Amniotic epithelial cell (primary cell): Measurements from ENCODE around the gene RBP4.
A peak's percentile ranks its signal among the peaks of the same experiment; 100 is the strongest.
"Not testable (repeated sequence)": the region's sequence is repeated elsewhere in the genome, so short reads cannot be mapped to it uniquely, and the experiment has no call there.

ENCODE experiments used
- DNase-seq: peaks from one replicate; pipeline ENCODE4 v3.0.0-alpha.2; 2010; ENCODE audit warnings: low read depth

RBP4 gene

DNA sequence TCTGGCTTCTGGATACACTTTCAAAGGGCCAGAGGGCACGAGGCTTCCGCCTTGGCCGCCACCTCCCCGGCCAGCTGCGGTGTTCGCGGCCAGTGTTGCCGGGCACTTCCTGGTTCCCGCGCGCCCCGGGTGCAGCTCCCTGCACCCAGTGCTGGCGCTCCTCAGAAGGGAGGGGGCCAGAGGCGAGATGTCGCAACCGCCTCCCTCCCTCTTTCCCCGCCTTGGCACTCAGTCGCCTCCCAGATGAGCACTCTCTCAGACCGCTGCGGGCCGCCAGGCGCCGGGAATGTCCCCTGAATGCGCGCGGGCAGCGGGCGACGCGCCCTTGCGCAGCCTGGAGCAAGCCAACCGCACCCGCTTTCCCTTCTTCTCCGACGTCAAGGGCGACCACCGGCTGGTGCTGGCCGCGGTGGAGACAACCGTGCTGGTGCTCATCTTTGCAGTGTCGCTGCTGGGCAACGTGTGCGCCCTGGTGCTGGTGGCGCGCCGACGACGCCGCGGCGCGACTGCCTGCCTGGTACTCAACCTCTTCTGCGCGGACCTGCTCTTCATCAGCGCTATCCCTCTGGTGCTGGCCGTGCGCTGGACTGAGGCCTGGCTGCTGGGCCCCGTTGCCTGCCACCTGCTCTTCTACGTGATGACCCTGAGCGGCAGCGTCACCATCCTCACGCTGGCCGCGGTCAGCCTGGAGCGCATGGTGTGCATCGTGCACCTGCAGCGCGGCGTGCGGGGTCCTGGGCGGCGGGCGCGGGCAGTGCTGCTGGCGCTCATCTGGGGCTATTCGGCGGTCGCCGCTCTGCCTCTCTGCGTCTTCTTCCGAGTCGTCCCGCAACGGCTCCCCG is 34.4 kb downstream of the RBP4 start, which contains the start of gene FFAR4:
FFAR4 (plus strand) TSS at position 231 of the 842 bp plus-strand sequence; CDS start at position 287, 56 bp downstream.
- DNase-seq, result no peak

DNA sequence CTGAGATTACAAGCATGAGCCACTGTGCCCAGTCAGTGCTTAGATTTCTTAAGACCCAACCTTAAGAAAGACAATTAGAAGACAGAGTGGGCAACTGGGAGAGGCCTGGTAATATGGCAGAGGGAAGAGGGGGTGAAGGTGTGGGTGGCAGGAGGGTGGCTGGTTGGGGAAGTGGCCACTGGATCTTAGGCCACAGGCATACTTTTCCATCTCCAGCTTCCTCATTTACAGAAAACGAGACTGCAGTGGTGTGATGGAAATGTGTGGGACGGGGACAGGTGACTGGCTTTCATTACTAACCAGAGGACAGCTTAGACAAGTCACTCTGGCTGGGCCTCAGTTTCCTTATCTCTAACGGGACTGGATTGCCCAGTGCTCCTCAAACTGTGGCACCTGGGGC is 35.6 kb downstream of the RBP4 start:
- no peak for DNase-seq

DNA sequence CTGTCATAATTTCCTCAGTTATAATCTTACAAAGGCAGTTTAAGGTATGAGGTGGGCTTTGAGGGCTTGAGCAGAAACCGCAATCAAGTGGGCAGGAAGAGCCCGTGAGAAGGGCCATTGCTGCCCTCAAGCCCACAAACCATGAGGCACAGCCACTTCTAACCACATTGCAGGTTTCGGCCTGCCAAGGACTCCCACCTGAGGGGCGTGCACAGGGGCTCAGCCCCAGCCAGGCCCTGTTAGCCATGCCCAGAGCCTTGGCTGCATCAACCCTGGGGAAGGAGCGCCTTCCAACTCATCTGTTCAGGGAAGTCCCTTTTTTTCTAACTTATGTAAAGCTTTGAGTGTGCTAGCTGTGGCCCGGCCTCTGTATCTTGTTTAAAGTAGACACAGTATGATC is 40.5 kb downstream of the RBP4 start:
- DNase-seq, result no peak

- DNase-seq, result no peak
Measured at GRCh38 chr10:93559490-93559889, 41.5 kb downstream of the RBP4 start.

DNA sequence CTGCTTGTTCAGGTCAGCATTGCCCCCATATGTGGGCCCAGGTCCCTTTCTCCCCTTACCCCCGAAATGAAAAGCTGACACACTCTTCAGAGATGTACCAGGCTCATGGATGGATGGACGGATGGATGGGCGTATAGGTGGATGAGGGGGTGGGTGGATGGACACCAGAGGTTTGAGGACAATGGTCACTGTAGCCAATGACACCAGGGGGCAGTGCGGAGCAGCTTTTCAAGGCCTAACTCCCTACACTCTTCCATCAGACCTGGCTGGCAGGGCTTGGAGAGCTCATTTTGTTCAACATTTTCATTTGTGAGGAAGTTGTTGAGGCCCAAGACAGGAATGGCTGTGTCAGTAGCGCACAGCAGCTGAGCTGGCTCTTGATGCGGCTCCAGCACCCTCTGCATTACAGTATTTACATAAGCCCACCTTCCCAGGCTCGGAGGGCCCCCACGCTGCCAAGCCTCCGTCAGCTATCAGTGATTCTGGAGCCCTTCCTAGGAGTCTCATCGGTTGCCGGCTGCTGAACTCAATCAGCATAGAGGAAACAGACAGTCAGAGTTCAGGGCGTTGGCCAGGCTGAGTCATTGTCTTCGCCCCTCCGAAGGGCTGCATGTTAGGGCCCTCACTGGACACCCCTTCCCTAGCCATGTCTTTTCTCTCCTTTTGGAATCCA is 46.1 kb downstream of the RBP4 start:
- DNase-seq, result peak; percentile 48

- DNase-seq, result no peak
Measured at GRCh38 chr10:93554316-93554663, 46.7 kb downstream of the RBP4 start.

- peak; percentile 24 for DNase-seq
Measured at GRCh38 chr10:93553482-93554315, 47.3 kb downstream of the RBP4 start.

DNA sequence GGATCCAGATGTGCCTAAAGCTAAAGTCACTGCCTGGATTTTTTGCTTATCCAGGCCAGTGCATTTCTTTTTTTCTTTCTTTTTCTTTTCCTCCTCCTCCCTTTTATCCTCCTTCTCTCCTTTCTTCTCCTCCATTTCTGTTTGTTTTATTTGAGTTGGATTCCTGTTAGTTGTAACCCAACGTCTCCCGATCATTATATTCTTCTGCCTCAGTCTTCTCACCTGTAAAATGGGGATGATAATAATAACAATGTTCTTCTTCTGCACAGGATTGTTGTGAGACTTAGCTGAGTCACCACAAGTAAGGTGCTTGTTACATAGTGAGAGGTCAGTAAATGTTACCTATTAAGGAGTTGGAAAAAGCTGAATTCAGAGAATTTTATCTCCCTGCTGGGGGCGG is 48.3 kb downstream of the RBP4 start:
- DNase-seq, result no peak

GRCh38 chr10:93550606-93551005 is 50.4 kb downstream of the RBP4 start:
- DNase-seq, result no peak

DNA sequence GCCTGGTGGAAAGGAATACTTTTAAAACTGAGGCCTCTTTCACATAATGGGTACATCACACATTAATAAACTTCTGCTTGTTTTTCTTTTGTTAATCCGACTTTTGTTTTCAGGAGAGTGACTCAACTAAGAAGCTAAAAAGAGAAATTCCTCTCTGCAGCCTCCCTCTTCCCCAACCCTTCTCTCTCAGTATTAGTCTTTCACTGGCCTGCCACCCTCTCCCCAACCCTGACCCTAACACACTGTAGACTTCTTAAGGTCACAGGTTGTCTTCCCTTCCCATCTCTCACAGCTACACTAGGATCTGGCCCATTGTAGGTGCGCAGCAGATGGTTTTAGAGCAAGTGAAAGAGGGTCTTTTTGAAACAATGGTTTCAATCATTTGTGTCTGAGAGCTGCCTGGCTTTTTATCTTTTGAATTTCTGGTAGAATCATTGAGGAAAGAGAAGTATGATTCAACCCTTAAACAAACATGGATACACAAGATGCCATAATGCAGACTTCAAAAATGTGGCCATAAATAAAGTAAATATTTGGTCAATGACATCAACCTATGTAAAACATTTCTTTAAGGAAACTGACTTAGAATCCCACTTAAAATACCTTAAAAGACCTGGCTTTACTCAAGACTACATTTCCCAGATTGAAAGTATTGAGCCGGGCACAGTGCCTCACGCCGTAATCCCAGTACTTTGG is 52.5 kb downstream of the RBP4 start:
- DNase-seq, result peak; percentile 10

DNA sequence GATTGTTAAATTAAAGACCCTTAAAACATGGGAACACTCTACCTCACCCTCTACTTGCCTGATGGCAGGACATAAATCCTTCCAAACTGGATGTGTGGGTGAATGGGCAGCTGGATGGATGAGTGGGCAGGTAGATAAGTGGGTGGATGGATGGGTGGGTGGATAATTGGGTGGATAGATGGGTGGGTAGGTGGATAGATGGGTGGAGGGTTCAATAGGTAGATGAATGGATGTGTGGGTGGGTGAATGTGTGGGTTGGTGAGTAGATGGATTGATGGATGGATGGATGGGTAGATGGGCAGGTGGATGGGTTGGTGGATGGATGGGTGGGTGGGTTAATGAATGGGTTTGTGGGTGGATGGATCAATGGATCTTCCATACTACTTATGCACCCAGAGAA is 53.5 kb downstream of the RBP4 start:
- no peak for DNase-seq

GRCh38 chr10:93546995-93547394 is 54.0 kb downstream of the RBP4 start:
- DNase-seq, result not testable (repeated sequence)

GRCh38 chr10:93542358-93542791 is 58.7 kb downstream of the RBP4 start:
- DNase-seq, result peak; percentile 45
